ENCODE results near the gene CROCC. TPM values are rescaled to one million over a fixed set of nuclear protein-coding genes. Genes with fewer than 3 reads are reported as not detected.

CROCC gene
- total and polyA plus RNA-seq, 9 of the 15 experiments (the other 6 are each of a cell fraction or from before 2014, with no cell fraction given): 0.17 to 15.4 (median 7.6) TPM

DNA sequence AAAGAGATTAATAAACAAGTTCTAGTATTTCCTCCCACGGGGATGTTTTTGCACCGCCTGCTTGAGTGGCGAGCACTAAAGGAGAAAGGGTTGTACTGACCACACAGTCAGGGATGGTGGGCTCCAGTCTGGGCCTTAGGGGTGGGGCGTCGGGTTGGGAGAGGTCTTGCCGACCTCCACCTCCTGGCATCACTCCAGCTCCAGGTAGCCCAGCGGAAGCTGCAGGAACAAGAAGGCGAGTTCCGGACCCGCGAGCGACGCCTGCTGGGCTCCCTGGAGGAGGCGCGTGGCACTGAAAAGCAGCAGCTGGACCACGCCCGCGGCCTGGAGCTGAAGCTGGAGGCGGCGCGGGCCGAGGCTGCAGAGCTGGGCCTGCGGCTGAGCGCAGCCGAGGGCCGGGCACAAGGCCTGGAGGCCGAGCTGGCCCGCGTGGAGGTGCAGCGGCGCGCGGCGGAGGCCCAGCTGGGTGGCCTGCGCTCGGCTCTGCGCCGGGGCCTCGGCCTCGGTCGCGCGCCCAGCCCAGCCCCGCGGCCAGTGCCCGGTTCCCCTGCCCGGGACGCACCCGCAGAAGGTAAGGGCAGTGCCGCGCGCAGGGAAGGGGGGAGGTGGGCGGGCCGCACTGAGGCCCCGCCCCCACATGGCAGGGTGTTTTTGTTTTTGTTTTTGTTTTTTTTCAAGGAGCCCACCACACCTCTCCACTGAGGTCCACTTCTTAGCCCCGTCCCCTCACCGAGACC is 39.0 kb downstream of the CROCC start (continued):
- TF ChIP-seq, protein P1, sequence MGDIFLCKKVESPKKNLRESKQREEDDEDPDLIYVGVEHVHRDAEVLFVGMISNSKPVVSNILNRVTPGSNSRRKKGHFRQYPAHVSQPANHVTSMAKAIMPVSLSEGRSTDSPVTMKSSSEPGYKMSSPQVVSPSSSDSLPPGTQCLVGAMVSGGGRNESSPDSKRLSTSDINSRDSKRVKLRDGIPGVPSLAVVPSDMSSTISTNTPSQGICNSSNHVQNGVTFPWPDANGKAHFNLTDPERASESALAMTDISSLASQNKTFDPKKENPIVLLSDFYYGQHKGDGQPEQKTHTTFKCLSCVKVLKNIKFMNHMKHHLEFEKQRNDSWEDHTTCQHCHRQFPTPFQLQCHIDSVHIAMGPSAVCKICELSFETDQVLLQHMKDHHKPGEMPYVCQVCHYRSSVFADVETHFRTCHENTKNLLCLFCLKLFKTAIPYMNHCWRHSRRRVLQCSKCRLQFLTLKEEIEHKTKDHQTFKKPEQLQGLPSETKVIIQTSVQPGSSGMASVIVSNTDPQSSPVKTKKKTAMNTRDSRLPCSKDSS (IDR thresholded peaks at IDR 0.05; ENCODE audit: low read depth, partially characterized antibody): no peak
- TF ChIP-seq FOXJ2 (tag; IDR thresholded peaks at IDR 0.05) (no peak), ZFPM2 (CRISPR knock-in tag; IDR thresholded peaks at IDR 0.05) (no peak), ZNF589 (CRISPR knock-in tag; IDR thresholded peaks at IDR 0.05; ENCODE audit: low read depth) (no peak), GABPB1 (CRISPR knock-in tag; IDR thresholded peaks at IDR 0.05) (no peak), CHCHD3 (CRISPR knock-in tag; IDR thresholded peaks at IDR 0.05) (no peak), ZNF24 (IDR thresholded peaks at IDR 0.05) (no peak), ZSCAN29 (IDR thresholded peaks at IDR 0.05) (no peak), POLR2B (IDR thresholded peaks at IDR 0.05; ENCODE audit: low read depth, partially characterized antibody) (no peak), PURB (CRISPR knock-in tag; IDR thresholded peaks at IDR 0.05; ENCODE audit: low read depth) (no peak), ZNF778 (CRISPR knock-in tag; IDR thresholded peaks at IDR 0.05) (no peak)
- TF ChIP-seq, protein P2, sequence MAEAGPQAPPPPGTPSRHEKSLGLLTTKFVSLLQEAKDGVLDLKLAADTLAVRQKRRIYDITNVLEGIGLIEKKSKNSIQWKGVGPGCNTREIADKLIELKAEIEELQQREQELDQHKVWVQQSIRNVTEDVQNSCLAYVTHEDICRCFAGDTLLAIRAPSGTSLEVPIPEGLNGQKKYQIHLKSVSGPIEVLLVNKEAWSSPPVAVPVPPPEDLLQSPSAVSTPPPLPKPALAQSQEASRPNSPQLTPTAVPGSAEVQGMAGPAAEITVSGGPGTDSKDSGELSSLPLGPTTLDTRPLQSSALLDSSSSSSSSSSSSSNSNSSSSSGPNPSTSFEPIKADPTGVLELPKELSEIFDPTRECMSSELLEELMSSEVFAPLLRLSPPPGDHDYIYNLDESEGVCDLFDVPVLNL (CRISPR knock-in tag; IDR thresholded peaks at IDR 0.05; ENCODE audit: low read depth): no peak
- TF ChIP-seq, protein P3, sequence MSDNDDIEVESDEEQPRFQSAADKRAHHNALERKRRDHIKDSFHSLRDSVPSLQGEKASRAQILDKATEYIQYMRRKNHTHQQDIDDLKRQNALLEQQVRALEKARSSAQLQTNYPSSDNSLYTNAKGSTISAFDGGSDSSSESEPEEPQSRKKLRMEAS (CRISPR knock-in tag; IDR thresholded peaks at IDR 0.05): peak; percentile 74
- TF ChIP-seq, protein P4, sequence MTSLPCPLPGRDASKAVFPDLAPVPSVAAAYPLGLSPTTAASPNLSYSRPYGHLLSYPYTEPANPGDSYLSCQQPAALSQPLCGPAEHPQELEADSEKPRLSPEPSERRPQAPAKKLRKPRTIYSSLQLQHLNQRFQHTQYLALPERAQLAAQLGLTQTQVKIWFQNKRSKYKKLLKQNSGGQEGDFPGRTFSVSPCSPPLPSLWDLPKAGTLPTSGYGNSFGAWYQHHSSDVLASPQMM (CRISPR knock-in tag; IDR thresholded peaks at IDR 0.05): no peak
- TF ChIP-seq, protein P5, sequence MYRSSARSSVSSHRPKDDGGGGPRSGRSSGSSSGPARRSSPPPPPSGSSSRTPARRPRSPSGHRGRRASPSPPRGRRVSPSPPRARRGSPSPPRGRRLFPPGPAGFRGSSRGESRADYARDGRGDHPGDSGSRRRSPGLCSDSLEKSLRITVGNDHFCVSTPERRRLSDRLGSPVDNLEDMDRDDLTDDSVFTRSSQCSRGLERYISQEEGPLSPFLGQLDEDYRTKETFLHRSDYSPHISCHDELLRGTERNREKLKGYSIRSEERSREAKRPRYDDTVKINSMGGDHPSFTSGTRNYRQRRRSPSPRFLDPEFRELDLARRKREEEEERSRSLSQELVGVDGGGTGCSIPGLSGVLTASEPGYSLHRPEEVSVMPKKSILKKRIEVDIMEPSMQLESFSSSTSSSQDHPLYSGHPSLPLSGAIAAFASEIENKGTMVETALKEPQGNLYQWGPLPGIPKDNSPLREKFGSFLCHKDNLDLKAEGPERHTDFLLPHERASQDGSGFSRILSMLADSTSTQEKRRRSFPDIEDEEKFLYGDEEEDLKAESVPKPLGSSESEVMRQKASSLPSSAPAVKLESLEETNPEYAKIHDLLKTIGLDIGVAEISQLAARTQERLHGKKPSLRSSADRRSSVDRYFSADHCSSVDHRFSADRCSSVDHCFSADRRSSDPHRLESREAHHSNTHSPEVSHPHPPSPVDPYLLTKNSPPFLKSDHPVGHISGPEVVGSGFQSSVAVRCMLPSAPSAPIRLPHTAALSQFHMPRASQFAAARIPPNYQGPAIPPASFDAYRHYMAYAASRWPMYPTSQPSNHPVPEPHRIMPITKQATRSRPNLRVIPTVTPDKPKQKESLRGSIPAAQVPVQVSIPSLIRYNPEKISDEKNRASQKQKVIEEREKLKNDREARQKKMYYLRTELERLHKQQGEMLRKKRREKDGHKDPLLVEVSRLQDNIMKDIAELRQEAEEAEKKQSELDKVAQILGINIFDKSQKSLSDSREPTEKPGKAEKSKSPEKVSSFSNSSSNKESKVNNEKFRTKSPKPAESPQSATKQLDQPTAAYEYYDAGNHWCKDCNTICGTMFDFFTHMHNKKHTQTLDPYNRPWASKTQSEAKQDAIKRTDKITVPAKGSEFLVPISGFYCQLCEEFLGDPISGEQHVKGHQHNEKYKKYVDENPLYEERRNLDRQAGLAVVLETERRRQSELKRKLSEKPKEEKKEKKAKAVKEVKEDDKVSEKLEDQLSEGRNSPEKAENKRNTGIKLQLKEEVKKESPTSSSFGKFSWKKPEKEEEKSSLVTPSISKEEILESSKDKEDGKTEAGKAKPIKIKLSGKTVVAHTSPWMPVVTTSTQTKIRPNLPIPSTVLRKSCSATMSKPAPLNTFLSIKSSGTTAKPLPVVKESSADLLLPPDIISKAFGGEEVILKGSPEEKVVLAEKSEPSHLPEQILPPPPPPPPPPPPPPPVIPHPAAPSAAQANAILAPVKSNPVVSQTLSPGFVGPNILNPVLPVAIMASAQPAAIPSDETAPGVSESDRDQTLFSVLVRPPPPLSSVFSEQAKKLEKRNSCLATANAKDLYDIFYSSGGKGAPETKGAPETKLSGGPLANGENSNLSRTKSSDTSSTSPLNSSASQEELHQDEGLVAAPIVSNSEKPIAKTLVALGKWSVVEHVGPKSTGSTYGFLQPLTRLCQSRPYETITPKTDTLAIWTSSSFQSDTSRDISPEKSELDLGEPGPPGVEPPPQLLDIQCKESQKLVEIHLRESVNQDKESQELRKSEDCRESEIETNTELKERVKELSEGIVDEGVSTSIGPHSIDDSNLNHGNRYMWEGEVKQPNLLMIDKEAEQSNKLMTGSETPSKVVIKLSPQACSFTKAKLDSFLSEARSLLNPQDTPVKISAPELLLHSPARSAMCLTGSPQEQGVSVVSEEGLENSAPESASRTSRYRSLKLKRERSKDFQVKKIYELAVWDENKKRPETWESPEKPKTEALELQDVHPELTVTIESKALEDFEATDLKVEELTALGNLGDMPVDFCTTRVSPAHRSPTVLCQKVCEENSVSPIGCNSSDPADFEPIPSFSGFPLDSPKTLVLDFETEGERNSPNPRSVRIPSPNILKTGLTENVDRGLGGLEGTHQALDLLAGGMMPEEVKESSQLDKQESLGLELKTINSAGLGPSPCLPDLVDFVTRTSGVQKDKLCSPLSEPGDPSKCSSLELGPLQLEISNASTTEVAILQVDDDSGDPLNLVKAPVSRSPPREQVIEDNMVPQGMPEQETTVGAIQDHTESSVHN (IDR thresholded peaks at IDR 0.05; ENCODE audit: borderline replicate concordance in 1 of 2, low read depth in 1 of 2): no peak
